ENCODE results near the gene KLF13. TPM values are rescaled to one million over a fixed set of nuclear protein-coding genes. Genes with fewer than 3 reads are reported as not detected.
A peak's percentile ranks its signal among the peaks of the same experiment; 100 is the strongest.

KLF13 gene
- total RNA-seq, 1 donor from 2014 or later, result 31.0 TPM

GRCh38 chr15:31402003-31402402, 75.4 kb downstream of the KLF13 start:
- Histone ChIP-seq H3K27me3 (ENCODE audit: insufficient read depth, low read length) (no peaks in the 10 kb centered on the region), H2AFZ (ENCODE audit: low read depth, low read length) (no peak overlapping the region), H3K4me1 (ENCODE audit: insufficient read depth, low read length) (peaks cover 29% of the 10 kb centered on the region), H3K4me2 (ENCODE audit: low read length) (no peak overlapping the region), H4K20me1 (ENCODE audit: insufficient read depth, low read length) (no peaks in the 10 kb centered on the region), H3K27ac (ENCODE audit: low read depth, low read length) (no peak overlapping the region), H3K9me3 (ENCODE audit: insufficient read depth, low read depth, low read length) (peaks cover 4% of the 10 kb centered on the region), H3K4me3 (ENCODE audit: insufficient read depth, low read depth, low read length) (no peak overlapping the region), H3K79me2 (ENCODE audit: insufficient read depth, low read length) (no peaks in the 10 kb centered on the region), H3K9ac (ENCODE audit: low read length) (no peak overlapping the region), H3K36me3 (ENCODE audit: insufficient read depth, low read length) (no peaks in the 10 kb centered on the region)
- Mint-ChIP-seq H3K36me3 (ENCODE audit: low read depth, unreplicated experiment) (no peaks in the 10 kb centered on the region), H3K27me3 (ENCODE audit: low read depth, unreplicated experiment) (peaks cover 12% of the 10 kb centered on the region), H3K4me3 (ENCODE audit: unreplicated experiment) (peak overlapping the region; percentile 14), H3K27ac (ENCODE audit: unreplicated experiment) (no peak overlapping the region), H3K4me1 (ENCODE audit: low read depth, unreplicated experiment) (peaks cover 15% of the 10 kb centered on the region), H3K9me3 (ENCODE audit: unreplicated experiment) (peaks cover 8% of the 10 kb centered on the region)
- TF ChIP-seq CTCF (IDR thresholded peaks at IDR 0.05; ENCODE audit: insufficient read depth, low read depth, low read length), result no peak
- no peak for TF ChIP-seq EZH2 (IDR thresholded peaks at IDR 0.05; ENCODE audit: insufficient read depth, low read length)
- DNase-seq (ENCODE audit: low read depth), result no peak
- no peak for FAIRE-seq

GRCh38 chr15:31402511-31403056, 75.9 kb downstream of the KLF13 start:
- Histone ChIP-seq H3K4me3 (ENCODE audit: insufficient read depth, low read depth, low read length) (no peak overlapping the region), H4K20me1 (ENCODE audit: insufficient read depth, low read length) (no peaks in the 10 kb centered on the region), H3K9ac (ENCODE audit: low read length) (peak overlapping the region; percentile 32), H2AFZ (ENCODE audit: low read depth, low read length) (no peak overlapping the region), H3K4me2 (ENCODE audit: low read length) (peak overlapping the region; percentile 53), H3K36me3 (ENCODE audit: insufficient read depth, low read length) (no peaks in the 10 kb centered on the region), H3K4me1 (ENCODE audit: insufficient read depth, low read length) (peaks cover 26% of the 10 kb centered on the region), H3K27me3 (ENCODE audit: insufficient read depth, low read length) (no peaks in the 10 kb centered on the region), H3K79me2 (ENCODE audit: insufficient read depth, low read length) (no peaks in the 10 kb centered on the region), H3K9me3 (ENCODE audit: insufficient read depth, low read depth, low read length) (peaks cover 4% of the 10 kb centered on the region), H3K27ac (ENCODE audit: low read depth, low read length) (peak overlapping the region; percentile 37)
- H3K4me1 Mint-ChIP-seq (ENCODE audit: low read depth, unreplicated experiment), result peaks cover 15% of the 10 kb centered on the region
- peaks cover 10% of the 10 kb centered on the region for H3K9me3 Mint-ChIP-seq (ENCODE audit: unreplicated experiment)
- H3K4me3 Mint-ChIP-seq (ENCODE audit: unreplicated experiment), result no peak overlapping the region
- DNase-seq (ENCODE audit: low read depth), result no peak
- no peaks in the 10 kb centered on the region for H3K36me3 Mint-ChIP-seq (ENCODE audit: low read depth, unreplicated experiment)
- TF ChIP-seq CTCF (IDR thresholded peaks at IDR 0.05; ENCODE audit: insufficient read depth, low read depth, low read length) (no peak), EZH2 (IDR thresholded peaks at IDR 0.05; ENCODE audit: insufficient read depth, low read length) (no peak)
- no peak for FAIRE-seq
- H3K27me3 Mint-ChIP-seq (ENCODE audit: low read depth, unreplicated experiment), result peaks cover 12% of the 10 kb centered on the region
- H3K27ac Mint-ChIP-seq (ENCODE audit: unreplicated experiment), result no peak overlapping the region

- Histone ChIP-seq H3K4me2 (ENCODE audit: low read length) (peak overlapping the region; percentile 53), H3K27ac (ENCODE audit: low read depth, low read length) (peak overlapping the region; percentile 37), H3K9ac (ENCODE audit: low read length) (peak overlapping the region; percentile 32), H3K4me1 (ENCODE audit: insufficient read depth, low read length) (peaks cover 26% of the 10 kb centered on the region), H3K79me2 (ENCODE audit: insufficient read depth, low read length) (no peaks in the 10 kb centered on the region), H4K20me1 (ENCODE audit: insufficient read depth, low read length) (no peaks in the 10 kb centered on the region), H3K9me3 (ENCODE audit: insufficient read depth, low read depth, low read length) (peaks cover 4% of the 10 kb centered on the region), H3K27me3 (ENCODE audit: insufficient read depth, low read length) (no peaks in the 10 kb centered on the region), H3K4me3 (ENCODE audit: insufficient read depth, low read depth, low read length) (no peak overlapping the region), H2AFZ (ENCODE audit: low read depth, low read length) (no peak overlapping the region), H3K36me3 (ENCODE audit: insufficient read depth, low read length) (no peaks in the 10 kb centered on the region)
- H3K27me3 Mint-ChIP-seq (ENCODE audit: low read depth, unreplicated experiment), result peaks cover 12% of the 10 kb centered on the region
- H3K4me3 Mint-ChIP-seq (ENCODE audit: unreplicated experiment), result no peak overlapping the region
- FAIRE-seq, result no peak
- peaks cover 13% of the 10 kb centered on the region for H3K4me1 Mint-ChIP-seq (ENCODE audit: low read depth, unreplicated experiment)
- H3K9me3 Mint-ChIP-seq (ENCODE audit: unreplicated experiment), result peaks cover 10% of the 10 kb centered on the region
- DNase-seq (ENCODE audit: low read depth), result no peak
- H3K36me3 Mint-ChIP-seq (ENCODE audit: low read depth, unreplicated experiment), result no peaks in the 10 kb centered on the region
- no peak overlapping the region for H3K27ac Mint-ChIP-seq (ENCODE audit: unreplicated experiment)
- TF ChIP-seq CTCF (IDR thresholded peaks at IDR 0.05; ENCODE audit: insufficient read depth, low read depth, low read length), result no peak
- TF ChIP-seq EZH2 (IDR thresholded peaks at IDR 0.05; ENCODE audit: insufficient read depth, low read length), result no peak
Observed at GRCh38 chr15:31403096-31403495, 76.5 kb downstream of the KLF13 start.

Data from astrocyte (in vitro differentiated cells and primary cell).